Pancreas (tissue), 10 donors: ENCODE measurements around the gene GNAI1. TPM values are rescaled to one million over a fixed set of nuclear protein-coding genes. Genes with fewer than 3 reads are reported as not detected.

Source experiments
- ATAC-seq, 4 donors: fragments of 200-7000 bp; cut with Tn5 transposase; one replicate each; pipeline versions ENCODE4 v1.8.0 to v1.9.1; 2020; ENCODE audit warnings: mild to moderate bottlenecking in 4 of 4, moderate library complexity in 4 of 4
- DNase-seq, 6 donors: peaks; one replicate each; pipeline ENCODE4 v3.0.0-alpha.2; 2020
- FAIRE-seq: peaks from 2 replicates; lab custom pipeline; 2012; peaks lifted over from hg19 to GRCh38; lab: Jason Lieb, UNC
- H3K27ac ChIP-seq, 4 donors: fragments of 200-600 bp; sonication (generic); 1 replicate in 3 of 4; 2 replicates in 1 of 4; pipeline versions ENCODE4 v1.5.0 to v1.8.0; 2020
- H3K27me3 ChIP-seq, 4 donors: fragments of 200-600 bp; one replicate each; pipeline ENCODE4 v1.8.0; 2021
- H3K36me3 ChIP-seq, 3 donors: fragments of 200-600 bp; sonication (generic) in 1 of 3; one replicate each; pipeline versions ENCODE4 v1.5.0 to v1.8.0; 2020 to 2021
- H3K4me1 ChIP-seq, 3 donors: fragments of 200-600 bp; one replicate each; pipeline ENCODE4 v1.8.0; 2021
- H3K4me3 ChIP-seq, 4 donors: fragments of 200-600 bp; sonication (generic) in 2 of 4; one replicate each; pipeline versions ENCODE4 v1.5.0 to v1.8.0; 2020 to 2021
- H3K9me3 ChIP-seq, 4 donors: fragments of 200-600 bp; one replicate each; pipeline ENCODE4 v1.8.0; 2021
- WGBS, 2 donors: extraction: QIAGEN DNeasy Blood & Tissue Kit; methylation state at CpG; one replicate each; pipeline ENCODE4 v1.1.7; 2013; 5-methylcytosine and 5-hydroxymethylcytosine counted together
- intact Hi-C, 3 donors: fragments of 100-400 bp; cut with DNase I; formaldehyde crosslinking; loops; one replicate each; pipeline versions ENCODE4 v1.11.1 to v1.14.2; 2022
- polyA plus RNA-seq, 2 donors: library from polyadenylated mRNA; stranded (reverse); fragments of 200-250 nt; gene quantifications; one replicate each; pipeline ENCODE4 v1.2.3, GENCODE V29; 2013
- total RNA-seq, 6 donors: library from RNA; stranded (reverse); fragmentation: NEBNext Ultra II Directional in 4 of 6; extraction: Animal tissue kit (Norgen Biotek cat#: 25700) in 4 of 6; gene quantifications; one replicate each; pipeline versions ENCODE4 v1.2.1 to v1.2.4, GENCODE V29; 2021 to 2023
- TF ChIP-seq, protein P1 (sequence below), 4 donors: fragments of 200-600 bp; sonication (generic) in 3 of 4; IDR thresholded peaks; one replicate each; pipeline versions ENCODE4 v1.5.0 to v1.8.0; 2021; ENCODE audit warnings: antibody characterized with exemption in 4 of 4
- donor health status: healthy with polysubstance abuse.
- donor health status: DM: no; HTN: no; CAD: no; lungs with moderate emphysema.
- donor health status: DM: no; HTN: no; CAD: no.
- donor health status: control.
- donor health status: control.
- donor health status: Bipolar disorder and iron deficiency.
- donor health status: DM: yes; HTN: yes; CAD: no.
- donor health status: DM: no; HTN: no; CAD: no.
- donor health status: DM: no; HTN: no; CAD: no.
- donor health status: DM: yes; HTN: yes; CAD: no.

The GNAI1 gene
- total and polyA plus RNA-seq, 8 donors: 3.0 to 25.9 (median 5.4) TPM

DNA sequence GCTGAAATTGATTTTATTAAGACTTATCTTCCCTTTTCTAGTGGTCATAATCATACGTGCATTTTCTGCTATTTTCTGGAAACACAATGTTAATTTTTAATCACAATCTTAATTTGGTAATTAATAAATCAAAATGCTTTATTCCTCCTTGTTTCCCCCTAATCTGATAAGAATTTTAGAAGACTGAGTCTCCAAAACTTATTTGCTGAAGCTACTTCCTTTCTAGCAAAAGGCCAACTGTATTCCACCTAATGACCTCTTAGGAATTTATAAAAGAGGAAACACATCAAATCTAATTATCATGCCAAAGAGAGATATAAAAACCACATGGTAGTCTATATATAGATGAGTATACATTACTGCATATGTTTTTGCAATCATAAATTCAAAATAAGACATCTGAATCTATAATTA lies 140.6 kb downstream of the GNAI1 start:
- WGBS, 2 donors: 48 to 56% methylated on average over 1 of the region's 1 CpG
- TF ChIP-seq, protein P1, sequence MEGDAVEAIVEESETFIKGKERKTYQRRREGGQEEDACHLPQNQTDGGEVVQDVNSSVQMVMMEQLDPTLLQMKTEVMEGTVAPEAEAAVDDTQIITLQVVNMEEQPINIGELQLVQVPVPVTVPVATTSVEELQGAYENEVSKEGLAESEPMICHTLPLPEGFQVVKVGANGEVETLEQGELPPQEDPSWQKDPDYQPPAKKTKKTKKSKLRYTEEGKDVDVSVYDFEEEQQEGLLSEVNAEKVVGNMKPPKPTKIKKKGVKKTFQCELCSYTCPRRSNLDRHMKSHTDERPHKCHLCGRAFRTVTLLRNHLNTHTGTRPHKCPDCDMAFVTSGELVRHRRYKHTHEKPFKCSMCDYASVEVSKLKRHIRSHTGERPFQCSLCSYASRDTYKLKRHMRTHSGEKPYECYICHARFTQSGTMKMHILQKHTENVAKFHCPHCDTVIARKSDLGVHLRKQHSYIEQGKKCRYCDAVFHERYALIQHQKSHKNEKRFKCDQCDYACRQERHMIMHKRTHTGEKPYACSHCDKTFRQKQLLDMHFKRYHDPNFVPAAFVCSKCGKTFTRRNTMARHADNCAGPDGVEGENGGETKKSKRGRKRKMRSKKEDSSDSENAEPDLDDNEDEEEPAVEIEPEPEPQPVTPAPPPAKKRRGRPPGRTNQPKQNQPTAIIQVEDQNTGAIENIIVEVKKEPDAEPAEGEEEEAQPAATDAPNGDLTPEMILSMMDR (IDR thresholded peaks at IDR 0.05): no peak
- H3K27ac ChIP-seq: no peak overlapping the region
- no peaks in the 10 kb centered on the region for H3K27me3 ChIP-seq
- peaks cover 8 to 26% (median 25%) of the 10 kb centered on the region in 3 donors for H3K4me1 ChIP-seq
- FAIRE-seq (no peak), DNase-seq (no peak), ATAC-seq (no peak)
- no peaks in the 10 kb centered on the region for H3K36me3 ChIP-seq
- intact Hi-C loops: no loop called here
- H3K4me3 ChIP-seq: no peak overlapping the region
- no peaks in the 10 kb centered on the region for H3K9me3 ChIP-seq
